Astrocyte of the cerebellum (primary cell): Measurements from ENCODE around the gene TMEM18.

Experiments
- DNase-seq: peaks from one replicate; pipeline ENCODE4 v3.0.0-alpha.2; 2011; ENCODE audit warnings: low read depth
- H3K4me3 ChIP-seq: 2 replicates; pipeline ENCODE4 v1.5.1; 2011; ENCODE audit warnings: mild to moderate bottlenecking, low read depth, low read length, moderate library complexity
- CTCF ChIP-seq: IDR thresholded peaks from 2 replicates; pipeline ENCODE4 v1.5.1; 2012; ENCODE audit warnings: low read length, low read depth, moderate library complexity, mild to moderate bottlenecking; ENCODE audit errors: missing control alignments
- in situ Hi-C: cut with HindIII; loops from 2 replicates; pipeline ENCODE4 v1.10.0; 2017; ENCODE audit warnings: low sequenced_read_pairs

Gene TMEM18

GRCh38 chr2:634636-635388 is 42.4 kb downstream of the TMEM18 start:
- DNase-seq, result no peak
- no peak for TF ChIP-seq CTCF
- H3K4me3 ChIP-seq, result no peak overlapping the region
- in situ Hi-C loops, result no loop called here

- no peak for TF ChIP-seq CTCF
- DNase-seq, result no peak
- in situ Hi-C loops, result no loop called here
- H3K4me3 ChIP-seq, result no peak overlapping the region
These were observed 43.2 kb downstream of the TMEM18 start for GRCh38 chr2:634041-634440.

- in situ Hi-C loops, result no loop called here
- no peak for TF ChIP-seq CTCF
- H3K4me3 ChIP-seq, result no peak overlapping the region
- DNase-seq, result no peak
These were observed 43.8 kb downstream of the TMEM18 start for GRCh38 chr2:633371-633770.

- in situ Hi-C loops, result no loop called here
- H3K4me3 ChIP-seq, result no peak overlapping the region
- no peak for TF ChIP-seq CTCF
- no peak for DNase-seq
These were observed 44.7 kb downstream of the TMEM18 start for GRCh38 chr2:632471-632870.

- no peak overlapping the region for H3K4me3 ChIP-seq
- in situ Hi-C loops, result no loop called here
- no peak for TF ChIP-seq CTCF
- no peak for DNase-seq
These were observed 45.5 kb downstream of the TMEM18 start for GRCh38 chr2:631741-632140.

GRCh38 chr2:630451-631320 is 46.5 kb downstream of the TMEM18 start:
- no peak for TF ChIP-seq CTCF
- DNase-seq, result no peak
- in situ Hi-C loops, result no loop called here
- H3K4me3 ChIP-seq, result no peak overlapping the region
